Islet of Langerhans (tissue), 1 donor: ENCODE measurements around the gene AAMP.

ENCODE experiments used
- FAIRE-seq: peaks from one replicate; lab custom pipeline; 2011; peaks lifted over from hg19 to GRCh38; lab: Jason Lieb, UNC

Gene AAMP

GRCh38 chr2:218259099-218259961 is 10.6 kb downstream of the AAMP start:
- FAIRE-seq: no peak

GRCh38 chr2:218257390-218257981 is 12.5 kb downstream of the AAMP start:
- FAIRE-seq: no peak

- FAIRE-seq: no peak
Measured at GRCh38 chr2:218256612-218257350, 13.2 kb downstream of the AAMP start.

GRCh38 chr2:218255446-218255845 is 14.5 kb downstream of the AAMP start:
- FAIRE-seq: no peak

GRCh38 chr2:218253232-218253625 is 16.7 kb downstream of the AAMP start:
- FAIRE-seq: no peak

GRCh38 chr2:218252509-218253231 is 17.3 kb downstream of the AAMP start:
- no peak for FAIRE-seq

GRCh38 chr2:218249691-218250090 is 20.2 kb downstream of the AAMP start:
- FAIRE-seq: no peak

- FAIRE-seq: no peak
Measured at GRCh38 chr2:218245214-218245613, 24.7 kb downstream of the AAMP start.

GRCh38 chr2:218244665-218245064 is 25.3 kb downstream of the AAMP start:
- no peak for FAIRE-seq

GRCh38 chr2:218244204-218244603 is 25.7 kb downstream of the AAMP start:
- FAIRE-seq: no peak

GRCh38 chr2:218238887-218239286 is 31.1 kb downstream of the AAMP start:
- FAIRE-seq: no peak

- FAIRE-seq: no peak
Measured at GRCh38 chr2:218236829-218237228, 33.1 kb downstream of the AAMP start.

GRCh38 chr2:218235017-218235416 is 34.9 kb downstream of the AAMP start:
- no peak for FAIRE-seq

GRCh38 chr2:218234521-218234920 is 35.4 kb downstream of the AAMP start:
- FAIRE-seq: no peak

GRCh38 chr2:218233543-218233942 is 36.4 kb downstream of the AAMP start:
- no peak for FAIRE-seq

- FAIRE-seq: no peak
Measured at GRCh38 chr2:218230882-218231281, 39.1 kb downstream of the AAMP start.

GRCh38 chr2:218229851-218230250 is 40.1 kb downstream of the AAMP start:
- no peak for FAIRE-seq

GRCh38 chr2:218229239-218229638 is 40.7 kb downstream of the AAMP start:
- FAIRE-seq: peak; percentile 30

GRCh38 chr2:218228366-218229090 is 41.4 kb downstream of the AAMP start:
- no peak for FAIRE-seq

- no peak for FAIRE-seq
Measured at GRCh38 chr2:218226903-218227302, 43.0 kb downstream of the AAMP start.

GRCh38 chr2:218224186-218224585 is 45.8 kb downstream of the AAMP start:
- no peak for FAIRE-seq

- FAIRE-seq: no peak
Measured at GRCh38 chr2:218223046-218223445, 46.9 kb downstream of the AAMP start.
